OCI-LY1 (cell line): ENCODE data around the gene AP5S1.

Source experiments
- CTCF ChIP-seq: fragments of 200-600 bp; sonication (generic), shearing (Covaris generic); IDR thresholded peaks from 2 replicates; pipeline ENCODE4 v1.5.1; 2017; ENCODE audit warnings: mild to moderate bottlenecking, antibody characterized with exemption, low read length, moderate library complexity, mixed read lengths
- EZH2 ChIP-seq: fragments of 200-600 bp; sonication (generic), shearing (Covaris generic); IDR thresholded peaks from 2 replicates; pipeline ENCODE4 v1.8.0; 2017; ENCODE audit warnings: borderline replicate concordance, mixed run types, mild to moderate bottlenecking, antibody characterized with exemption, low read length, moderate library complexity, mixed read lengths

- no peak for TF ChIP-seq CTCF
- no peak for TF ChIP-seq EZH2
Measured at GRCh38 chr20:3812975-3813847, 7.1 kb upstream of the AP5S1 start.
